Body of pancreas (tissue), 4 donors: ENCODE results near the gene RPTOR. TPM values are rescaled to one million over a fixed set of nuclear protein-coding genes. Genes with fewer than 3 reads are reported as not detected.

ENCODE experiments used
- ATAC-seq: fragments of 150-250 bp; one replicate; pipeline ENCODE4 v1.9.1; 2016
- DNase-seq, 4 donors: peaks; one replicate each; pipeline ENCODE4 v3.0.0-alpha.2; 2019
- H3K27ac ChIP-seq, 4 donors: fragments of 200-600 bp; sonication (generic); 1 replicate in 3 of 4; 2 replicates in 1 of 4; pipeline versions ENCODE4 v1.5.1 to v1.6.1; 2016 to 2019; ENCODE audit warnings: mild to moderate bottlenecking in 1 of 4, mixed read lengths in 1 of 4, moderate library complexity in 1 of 4
- H3K27me3 ChIP-seq, 2 donors: fragments of 200-600 bp; sonication (generic); one replicate each; pipeline ENCODE4 v1.6.0; 2016; ENCODE audit warnings: mild to moderate bottlenecking in 1 of 2
- H3K36me3 ChIP-seq, 2 donors: fragments of 200-600 bp; sonication (generic); replicated peaks in 1 of 2; 2 replicates each; pipeline ENCODE4 v1.5.1; 2016; ENCODE audit warnings: low read depth in 2 of 2; ENCODE audit not compliant: insufficient read depth in 1 of 2
- H3K4me1 ChIP-seq: fragments of 200-600 bp; sonication (generic); one replicate; pipeline ENCODE4 v1.6.0; 2016
- H3K4me3 ChIP-seq, 2 donors: fragments of 200-600 bp; sonication (generic); 1 replicate in 1 of 2; 2 replicates in 1 of 2; pipeline ENCODE4 v1.5.1; 2016 to 2019
- H3K9me3 ChIP-seq, 3 donors: fragments of 200-600 bp; sonication (generic); 1 replicate in 2 of 3; 2 replicates in 1 of 3; pipeline ENCODE4 v1.5.1; 2016
- CTCF ChIP-seq, 7 experiments: fragments of 450-650 bp in 4 of 7; fragments of 200-600 bp in 3 of 7; sonication (generic) in 3 of 7; IDR thresholded peaks; one replicate each; pipeline ENCODE4 v1.5.1; 2016 to 2019; ENCODE audit warnings: antibody characterized with exemption in 7 of 7
- POLR2A ChIP-seq, 3 donors: fragments of 450-650 bp; IDR thresholded peaks; one replicate each; pipeline ENCODE4 v1.6.1; 2016; ENCODE audit warnings: antibody characterized with exemption in 3 of 3, mild to moderate bottlenecking in 2 of 3
- WGBS, 2 donors: methylation state at CpG; one replicate each; pipeline ENCODE4 v1.1.5; 2017; 5-methylcytosine and 5-hydroxymethylcytosine counted together
- intact Hi-C: fragments of 100-400 bp; cut with DNase I; formaldehyde crosslinking; loops from one replicate; pipeline ENCODE4 v1.15.1; 2023
- total RNA-seq, 2 donors: library from RNA; depleted of rRNA; stranded (reverse); fragments of >200 nt; gene quantifications; one replicate each; pipeline ENCODE4 v1.1.0, GENCODE V29; 2016

RPTOR gene
- total RNA-seq, 2 donors from 2014 or later: 22.3 to 34.3 TPM

GRCh38 chr17:80667462-80668277 is 123.0 kb downstream of the RPTOR start:
- no peak for TF ChIP-seq CTCF (IDR thresholded peaks at IDR 0.05)
- TF ChIP-seq POLR2A (IDR thresholded peaks at IDR 0.05): no peak
- H3K4me3 ChIP-seq: no peak overlapping the region
- WGBS, 2 donors: 65 to 76% methylated on average over 12 of the region's 12 CpGs
- H3K9me3 ChIP-seq: no peaks in the 10 kb centered on the region
- intact Hi-C loops: no loop called here
- ATAC-seq (no peak), DNase-seq (no peak)
- no peaks in the 10 kb centered on the region for H3K27me3 ChIP-seq
- no peak overlapping the region for H3K27ac ChIP-seq
- H3K4me1 ChIP-seq: peaks cover 13% of the 10 kb centered on the region
- H3K36me3 ChIP-seq: no peaks in the 10 kb centered on the region

- H3K36me3 ChIP-seq: no peaks in the 10 kb centered on the region
- no peak for DNase-seq
- no peaks in the 10 kb centered on the region for H3K9me3 ChIP-seq
- WGBS, 2 donors: 92 to 93% methylated on average over 17 to 20 of the region's 20 CpGs
- H3K27ac ChIP-seq: no peak overlapping the region
- intact Hi-C loops: no loop called here
- TF ChIP-seq POLR2A (IDR thresholded peaks at IDR 0.05) (no peak), CTCF (IDR thresholded peaks at IDR 0.05) (no peak)
- ATAC-seq: no peak
- H3K4me3 ChIP-seq: no peak overlapping the region
- no peaks in the 10 kb centered on the region for H3K27me3 ChIP-seq
- H3K4me1 ChIP-seq: peaks cover 13% of the 10 kb centered on the region
These were observed 123.9 kb downstream of the RPTOR start for GRCh38 chr17:80668375-80669148.

GRCh38 chr17:80671039-80671824 is 126.6 kb downstream of the RPTOR start:
- DNase-seq (no peak), ATAC-seq (no peak)
- H3K9me3 ChIP-seq: no peaks in the 10 kb centered on the region
- no peak overlapping the region for H3K27ac ChIP-seq
- H3K27me3 ChIP-seq: no peaks in the 10 kb centered on the region
- TF ChIP-seq POLR2A (IDR thresholded peaks at IDR 0.05) (no peak), CTCF (IDR thresholded peaks at IDR 0.05) (no peak)
- H3K36me3 ChIP-seq: no peaks in the 10 kb centered on the region
- peaks cover 13% of the 10 kb centered on the region for H3K4me1 ChIP-seq
- 80 to 83% methylated on average over 14 of the region's 14 CpGs for WGBS, 2 donors
- intact Hi-C loops: no loop called here
- H3K4me3 ChIP-seq: no peak overlapping the region

GRCh38 chr17:80671825-80672110 is 127.1 kb downstream of the RPTOR start:
- H3K4me1 ChIP-seq: peaks cover 13% of the 10 kb centered on the region
- TF ChIP-seq POLR2A (IDR thresholded peaks at IDR 0.05): no peak
- no peak for TF ChIP-seq CTCF (IDR thresholded peaks at IDR 0.05)
- H3K27me3 ChIP-seq: no peaks in the 10 kb centered on the region
- no peaks in the 10 kb centered on the region for H3K9me3 ChIP-seq
- no peak overlapping the region for H3K4me3 ChIP-seq
- intact Hi-C loops: no loop called here
- no peak overlapping the region for H3K27ac ChIP-seq
- no peaks in the 10 kb centered on the region for H3K36me3 ChIP-seq
- WGBS, 2 donors: 67 to 71% methylated on average over 5 of the region's 5 CpGs
- no peak for ATAC-seq
- DNase-seq: no peak
